Measurements from ENCODE around the gene REXO2. TPM values are rescaled to one million over a fixed set of nuclear protein-coding genes. Genes with fewer than 3 reads are reported as not detected.

Gene REXO2
- total RNA-seq, 2 experiments from 2014 or later: 73.4 to 77.7 TPM

Other genes starting within 250 kb of the REXO2 start
- not detected for gene NNMT, start 143.1 kb upstream of the REXO2 start, total RNA-seq
- gene C11orf71, start 39.0 kb upstream of the REXO2 start, total RNA-seq: 1 to 10 TPM; 6.7 to 7.4 TPM
- 10 to 100 TPM; 34.2 to 49.7 TPM for gene RBM7, start 38.8 kb upstream of the REXO2 start, total RNA-seq
- not detected for gene NXPE1, start 120.4 kb downstream of the REXO2 start, total RNA-seq
- not detected for gene NXPE4, start 156.3 kb downstream of the REXO2 start, total RNA-seq
- gene NXPE2, start 239.1 kb downstream of the REXO2 start, total RNA-seq: not detected

All from activated CD4-positive, alpha-beta T cell treated with anti-CD3 and anti-CD28 coated beads, Interleukin-2, amount 10 ng/mL, durations not matched to agents 7 days and 5 days (primary cell).